GM18870 (cell line): Measurements from ENCODE around the gene CDK2AP2.
"Not testable (repeated sequence)": the region's sequence is repeated elsewhere in the genome, so short reads cannot be mapped to it uniquely, and the experiment has no call there.

ENCODE experiments used
- ATAC-seq: cut with Tn5 transposase; IDR thresholded peaks from one replicate; pipeline ENCODE4 v1.9.1; 2021; ENCODE audit warnings: moderate library complexity; ENCODE audit not compliant: unreplicated experiment

Gene CDK2AP2

GRCh38 chr11:67468456-67468758 lies 39.6 kb downstream of the CDK2AP2 start:
- ATAC-seq, result no peak

GRCh38 chr11:67468056-67468455 lies 39.9 kb downstream of the CDK2AP2 start:
- no peak for ATAC-seq

- ATAC-seq, result no peak
These were observed 40.8 kb downstream of the CDK2AP2 start for GRCh38 chr11:67466962-67467771.

GRCh38 chr11:67466367-67466766 lies 41.6 kb downstream of the CDK2AP2 start:
- ATAC-seq, result no peak

- ATAC-seq, result not testable (repeated sequence)
These were observed 42.4 kb downstream of the CDK2AP2 start for GRCh38 chr11:67465530-67465929.

- no peak for ATAC-seq
These were observed 42.8 kb downstream of the CDK2AP2 start for GRCh38 chr11:67465189-67465510.

GRCh38 chr11:67464411-67465188 lies 43.4 kb downstream of the CDK2AP2 start:
- ATAC-seq, result no peak

GRCh38 chr11:67463680-67464410 lies 44.1 kb downstream of the CDK2AP2 start:
- no peak for ATAC-seq

GRCh38 chr11:67463186-67463585 lies 44.8 kb downstream of the CDK2AP2 start:
- ATAC-seq, result no peak

GRCh38 chr11:67458266-67458665 lies 49.7 kb downstream of the CDK2AP2 start:
- ATAC-seq, result no peak

GRCh38 chr11:67457453-67457852 lies 50.5 kb downstream of the CDK2AP2 start:
- no peak for ATAC-seq
